Activated CD4-positive, alpha-beta T cell treated with anti-CD3 and anti-CD28 coated beads for 36 hours (primary cell): Measurements from ENCODE around the gene TNRC6B. TPM values are rescaled to one million over a fixed set of nuclear protein-coding genes. Genes with fewer than 3 reads are reported as not detected.

Experiments used
- ATAC-seq: fragments of 200-7000 bp; cut with Tn5 transposase; one replicate; pipeline ENCODE4 v1.10.0; 2021; ENCODE audit warnings: mild to moderate bottlenecking, moderate library complexity
- CTCF ChIA-PET: fragments of 350-600 bp; sonication (Branson Sonifier 250); formaldehyde crosslinking; loops from one replicate; lab custom pipeline; 2021; ENCODE audit warnings: antibody characterized with exemption; lab: Charles Lee
- POLR2A ChIA-PET: fragments of 350-600 bp; sonication (Branson Sonifier 250); formaldehyde crosslinking; loops from one replicate; lab custom pipeline; 2021; ENCODE audit warnings: antibody characterized with exemption, inconsistent platforms; lab: Charles Lee
- DNase-seq: peaks from one replicate; pipeline ENCODE4 v3.0.0-alpha.2; 2020
- H3K27ac Mint-ChIP-seq: one replicate; pipeline ENCODE4 v1.8.0; 2021; ENCODE audit warnings: mixed read lengths
- H3K27me3 Mint-ChIP-seq: one replicate; pipeline ENCODE4 v1.8.0; 2021; ENCODE audit warnings: mixed read lengths
- H3K36me3 Mint-ChIP-seq: one replicate; pipeline ENCODE4 v1.8.0; 2021; ENCODE audit warnings: low read depth, mixed read lengths
- H3K4me1 Mint-ChIP-seq: one replicate; pipeline ENCODE4 v1.8.0; 2021; ENCODE audit warnings: mixed read lengths
- H3K4me3 Mint-ChIP-seq: one replicate; pipeline ENCODE4 v1.8.0; 2021; ENCODE audit warnings: mild to moderate bottlenecking, moderate library complexity, mixed read lengths
- H3K9me3 Mint-ChIP-seq: one replicate; pipeline ENCODE4 v1.8.0; 2021; ENCODE audit warnings: low read depth, mixed read lengths
- intact Hi-C, 2 experiments: fragments of 100-400 bp; cut with DNase I in 1 of 2; cut with micrococcal nuclease in 1 of 2; formaldehyde crosslinking; loops; one replicate each; pipeline versions ENCODE4 v1.14.2 to v1.15.1; 2022 to 2024; cut with DNase I, micrococcal nuclease
- total RNA-seq, 2 experiments: library from RNA; stranded (reverse); gene quantifications; one replicate each; pipeline ENCODE4 v1.2.3, GENCODE V29; 2021

Gene TNRC6B
- total RNA-seq, 2 experiments from 2014 or later, result 37.3 to 40.3 TPM

- ChIA-PET CTCF (interaction anchor here (0.5 to 3.8 kb wide), 53 partner anchors 8 to 814 kb away, joined by 3 to 21 read pairs (median 4); partner anchors contain the start of gene TNRC6B), POLR2A (interaction anchor here (0.6 to 4.1 kb wide), 5 partner anchors 23 to 303 kb away, joined by 3 to 29 read pairs (median 3); partner anchors contain the start of gene TNRC6B)
- intact Hi-C loops, result loop anchor here (1.0 to 10.0 kb wide), 8 partner anchors 98 to 1641 kb away; partner anchors contain the start of genes GTPBP1 (in 1 of the 2) and RPS19BP1 (in 1 of the 2)
- ATAC-seq, result peak; percentile 44
- H3K4me1 Mint-ChIP-seq, result peaks cover 28% of the 10 kb centered on the region
- no peaks in the 10 kb centered on the region for H3K27me3 Mint-ChIP-seq
- peak; percentile 84 for DNase-seq
- H3K4me3 Mint-ChIP-seq, result peak overlapping the region; percentile 86
- H3K9me3 Mint-ChIP-seq, result no peaks in the 10 kb centered on the region
- peak overlapping the region; percentile 92 for H3K27ac Mint-ChIP-seq
- peaks cover 45% of the 10 kb centered on the region for H3K36me3 Mint-ChIP-seq
Measured at GRCh38 chr22:40348025-40348658, 170.4 kb downstream of the TNRC6B start.

- no peak for DNase-seq
- peaks cover 66% of the 10 kb centered on the region for H3K36me3 Mint-ChIP-seq
- H3K4me3 Mint-ChIP-seq, result no peak overlapping the region
- no peaks in the 10 kb centered on the region for H3K9me3 Mint-ChIP-seq
- no peak for ATAC-seq
- intact Hi-C loops, result no loop called here
- no peaks in the 10 kb centered on the region for H3K27me3 Mint-ChIP-seq
- no peak overlapping the region for H3K27ac Mint-ChIP-seq
- peaks cover 10% of the 10 kb centered on the region for H3K4me1 Mint-ChIP-seq
- ChIA-PET CTCF (no interaction called here), POLR2A (interaction anchor here (0.6 kb wide), 1 partner anchor 317 kb away, joined by 4 read pairs; no protein-coding TSS in a partner anchor)
Measured at GRCh38 chr22:40352763-40353162, 175.0 kb downstream of the TNRC6B start.

GRCh38 chr22:40361100-40361499 is 183.4 kb downstream of the TNRC6B start:
- Mint-ChIP-seq H3K4me1 (no peaks in the 10 kb centered on the region), H3K9me3 (no peaks in the 10 kb centered on the region), H3K4me3 (no peak overlapping the region), H3K27me3 (no peaks in the 10 kb centered on the region), H3K27ac (no peak overlapping the region), H3K36me3 (peaks cover 80% of the 10 kb centered on the region)
- intact Hi-C loops, result no loop called here
- DNase-seq (no peak), ATAC-seq (no peak)
- ChIA-PET CTCF (interaction anchor here (0.8 kb wide), 1 partner anchor 282 kb away, joined by 3 read pairs; no protein-coding TSS in a partner anchor), POLR2A (no interaction called here)

GRCh38 chr22:40363059-40363458 is 185.3 kb downstream of the TNRC6B start:
- no peak for DNase-seq
- Mint-ChIP-seq H3K27ac (no peak overlapping the region), H3K36me3 (peaks cover 85% of the 10 kb centered on the region), H3K4me3 (no peak overlapping the region), H3K4me1 (no peaks in the 10 kb centered on the region), H3K9me3 (no peaks in the 10 kb centered on the region), H3K27me3 (no peaks in the 10 kb centered on the region)
- intact Hi-C loops, result no loop called here
- CTCF ChIA-PET, result interaction anchor here (1.2 kb wide), 1 partner anchor 15 kb away, joined by 4 read pairs; no protein-coding TSS in a partner anchor
- POLR2A ChIA-PET, result no interaction called here
- no peak for ATAC-seq

- H3K9me3 Mint-ChIP-seq, result no peaks in the 10 kb centered on the region
- POLR2A ChIA-PET, result no interaction called here
- H3K27me3 Mint-ChIP-seq, result no peaks in the 10 kb centered on the region
- CTCF ChIA-PET, result interaction anchor here (0.7 kb wide), 1 partner anchor 18 kb away, joined by 3 read pairs; no protein-coding TSS in a partner anchor
- DNase-seq (no peak), ATAC-seq (no peak)
- peak overlapping the region; percentile 9 for H3K27ac Mint-ChIP-seq
- intact Hi-C loops, result no loop called here
- H3K4me3 Mint-ChIP-seq, result no peak overlapping the region
- H3K36me3 Mint-ChIP-seq, result peaks cover 83% of the 10 kb centered on the region
- H3K4me1 Mint-ChIP-seq, result no peaks in the 10 kb centered on the region
Measured at GRCh38 chr22:40364431-40364830, 186.7 kb downstream of the TNRC6B start.

- ATAC-seq (no peak), DNase-seq (no peak)
- CTCF ChIA-PET, result interaction anchor here (1.0 kb wide), 1 partner anchor 36 kb away, joined by 3 read pairs; no protein-coding TSS in a partner anchor
- POLR2A ChIA-PET, result interaction anchor here (0.6 kb wide), 1 partner anchor 20 kb away, joined by 4 read pairs; no protein-coding TSS in a partner anchor
- H3K36me3 Mint-ChIP-seq, result peaks cover 76% of the 10 kb centered on the region
- no peaks in the 10 kb centered on the region for H3K27me3 Mint-ChIP-seq
- H3K4me3 Mint-ChIP-seq, result no peak overlapping the region
- H3K27ac Mint-ChIP-seq, result peak overlapping the region; percentile 69
- intact Hi-C loops, result no loop called here
- peaks cover 5% of the 10 kb centered on the region for H3K4me1 Mint-ChIP-seq
- no peaks in the 10 kb centered on the region for H3K9me3 Mint-ChIP-seq
Measured at GRCh38 chr22:40366068-40366467, 188.3 kb downstream of the TNRC6B start.

- POLR2A ChIA-PET, result no interaction called here
- intact Hi-C loops, result no loop called here
Measured at GRCh38 chr22:40367342-40367741, 189.6 kb downstream of the TNRC6B start.

GRCh38 chr22:40368016-40368415 is 190.3 kb downstream of the TNRC6B start:
- Mint-ChIP-seq H3K27ac (no peak overlapping the region), H3K36me3 (peaks cover 62% of the 10 kb centered on the region), H3K4me3 (no peak overlapping the region), H3K4me1 (peaks cover 19% of the 10 kb centered on the region), H3K9me3 (no peaks in the 10 kb centered on the region), H3K27me3 (no peaks in the 10 kb centered on the region)
- POLR2A ChIA-PET, result interaction anchor here (0.7 kb wide), 1 partner anchor 64 kb away, joined by 3 read pairs; no protein-coding TSS in a partner anchor
- CTCF ChIA-PET, result interaction anchor here (0.6 to 1.3 kb wide), 4 partner anchors 20 to 833 kb away, joined by 3 to 6 read pairs (median 3); no protein-coding TSS in a partner anchor
- ATAC-seq, result no peak
- intact Hi-C loops, result no loop called here
- DNase-seq, result no peak

More at GRCh38 chr22:40367342-40367741, 189.6 kb downstream of the TNRC6B start:
- DNase-seq (no peak), ATAC-seq (no peak)
- Mint-ChIP-seq H3K4me3 (no peak overlapping the region), H3K36me3 (peaks cover 68% of the 10 kb centered on the region), H3K4me1 (peaks cover 13% of the 10 kb centered on the region), H3K9me3 (no peaks in the 10 kb centered on the region), H3K27me3 (no peaks in the 10 kb centered on the region), H3K27ac (peak overlapping the region; percentile 47)
- CTCF ChIA-PET, result interaction anchor here (0.6 to 1.3 kb wide), 2 partner anchors 19 to 832 kb away, joined by 3 to 6 read pairs; no protein-coding TSS in a partner anchor

GRCh38 chr22:40368836-40369235 is 191.1 kb downstream of the TNRC6B start:
- H3K4me1 Mint-ChIP-seq, result peaks cover 23% of the 10 kb centered on the region
- ChIA-PET POLR2A (no interaction called here), CTCF (interaction anchor here (1.3 kb wide), 1 partner anchor 20 kb away, joined by 6 read pairs; no protein-coding TSS in a partner anchor)
- peak overlapping the region; percentile 28 for H3K27ac Mint-ChIP-seq
- no peaks in the 10 kb centered on the region for H3K9me3 Mint-ChIP-seq
- H3K4me3 Mint-ChIP-seq, result no peak overlapping the region
- peaks cover 58% of the 10 kb centered on the region for H3K36me3 Mint-ChIP-seq
- intact Hi-C loops, result no loop called here
- ATAC-seq (no peak), DNase-seq (no peak)
- H3K27me3 Mint-ChIP-seq, result no peaks in the 10 kb centered on the region

GRCh38 chr22:40374567-40374966 is 196.8 kb downstream of the TNRC6B start:
- no peak overlapping the region for H3K4me3 Mint-ChIP-seq
- peaks cover 18% of the 10 kb centered on the region for H3K36me3 Mint-ChIP-seq
- H3K27me3 Mint-ChIP-seq, result no peaks in the 10 kb centered on the region
- no peaks in the 10 kb centered on the region for H3K9me3 Mint-ChIP-seq
- intact Hi-C loops, result no loop called here
- DNase-seq, result no peak
- ATAC-seq, result no peak
- ChIA-PET POLR2A (no interaction called here), CTCF (interaction anchor here (0.7 to 2.1 kb wide), 3 partner anchors 26 to 271 kb away, joined by 3 to 5 read pairs (median 4); no protein-coding TSS in a partner anchor)
- H3K27ac Mint-ChIP-seq, result no peak overlapping the region
- H3K4me1 Mint-ChIP-seq, result peaks cover 30% of the 10 kb centered on the region

GRCh38 chr22:40376149-40376548 is 198.4 kb downstream of the TNRC6B start:
- intact Hi-C loops, result no loop called here
- no peaks in the 10 kb centered on the region for H3K9me3 Mint-ChIP-seq
- no peak overlapping the region for H3K4me3 Mint-ChIP-seq
- peaks cover 26% of the 10 kb centered on the region for H3K4me1 Mint-ChIP-seq
- no peak for ATAC-seq
- POLR2A ChIA-PET, result interaction anchor here (0.6 kb wide), 2 partner anchors 77 to 774 kb away, joined by 3 to 4 read pairs; no protein-coding TSS in a partner anchor
- CTCF ChIA-PET, result interaction anchor here (0.7 to 2.1 kb wide), 3 partner anchors 11 to 674 kb away, joined by 3 to 5 read pairs (median 4); no protein-coding TSS in a partner anchor
- DNase-seq, result no peak
- H3K27me3 Mint-ChIP-seq, result no peaks in the 10 kb centered on the region
- peaks cover 13% of the 10 kb centered on the region for H3K36me3 Mint-ChIP-seq
- H3K27ac Mint-ChIP-seq, result no peak overlapping the region
